HG03025 (cell line): ENCODE data around the gene QSOX2.

Source experiments
- ATAC-seq: cut with Tn5 transposase; IDR thresholded peaks from one replicate; pipeline ENCODE4 v1.9.1; 2021; ENCODE audit warnings: mild to moderate bottlenecking, moderate library complexity; ENCODE audit not compliant: unreplicated experiment, low FRiP score

The QSOX2 gene

GRCh38 chr9:136205707-136205992 is 40.0 kb downstream of the QSOX2 start:
- no peak for ATAC-seq

GRCh38 chr9:136204838-136205706 is 40.5 kb downstream of the QSOX2 start, which contains the start of gene LHX3:
Gene LHX3, minus strand, starts transcription at chr9:136205128. Its CDS starts 116 bp downstream, at chr9:136205012.
- ATAC-seq: no peak

GRCh38 chr9:136204145-136204805 is 41.3 kb downstream of the QSOX2 start:
- ATAC-seq: no peak

GRCh38 chr9:136203408-136204144 is 42.0 kb downstream of the QSOX2 start:
- ATAC-seq: no peak

GRCh38 chr9:136202454-136203407 is 42.9 kb downstream of the QSOX2 start:
- no peak for ATAC-seq

- no peak for ATAC-seq
Observed at GRCh38 chr9:136201609-136202453, 43.8 kb downstream of the QSOX2 start.

- no peak for ATAC-seq
Observed at GRCh38 chr9:136201174-136201573, 44.4 kb downstream of the QSOX2 start.

GRCh38 chr9:136200424-136200823 is 45.2 kb downstream of the QSOX2 start:
- no peak for ATAC-seq

- ATAC-seq: no peak
Observed at GRCh38 chr9:136199391-136200288, 46.0 kb downstream of the QSOX2 start.

GRCh38 chr9:136198605-136199083 is 47.0 kb downstream of the QSOX2 start:
- no peak for ATAC-seq

GRCh38 chr9:136197930-136198604 is 47.5 kb downstream of the QSOX2 start:
- ATAC-seq: no peak

- ATAC-seq: no peak
Observed at GRCh38 chr9:136197084-136197875, 48.3 kb downstream of the QSOX2 start.

GRCh38 chr9:136196404-136197083 is 49.1 kb downstream of the QSOX2 start:
- ATAC-seq: no peak

GRCh38 chr9:136194540-136194939 is 51.1 kb downstream of the QSOX2 start:
- ATAC-seq: no peak

GRCh38 chr9:136193891-136194279 is 51.7 kb downstream of the QSOX2 start:
- ATAC-seq: no peak
